H1 (cell line): ENCODE results near the gene LPP.

Source experiments
- BRCA1 ChIP-seq: IDR thresholded peaks from 2 replicates; pipeline ENCODE4 v1.6.1; 2012; ENCODE audit warnings: low read depth, low read length, improper control_type of control experiment
- EZH2 ChIP-seq: fragments of 200-600 bp; sonication (generic); IDR thresholded peaks from 2 replicates; pipeline ENCODE4 v1.7.1; 2012; ENCODE audit warnings: low read depth, mild to moderate bottlenecking, moderate library complexity, low read length, inconsistent platforms; ENCODE audit not compliant: severe bottlenecking
- FOSL1 ChIP-seq: IDR thresholded peaks from 2 replicates; pipeline ENCODE4 v1.6.1; 2011; ENCODE audit warnings: mild to moderate bottlenecking, low read depth, low read length, moderate library complexity; ENCODE audit not compliant: insufficient read depth
- JUN ChIP-seq: IDR thresholded peaks from 2 replicates; pipeline ENCODE4 v1.6.1; 2011; ENCODE audit warnings: low read depth, mild to moderate bottlenecking, improper control_type of control experiment, low read length
- NRF1 ChIP-seq: IDR thresholded peaks from 2 replicates; pipeline ENCODE4 v1.6.1; 2011; ENCODE audit warnings: mild to moderate bottlenecking, low read depth, low read length, improper control_type of control experiment
- POLR2A ChIP-seq, 2 experiments: IDR thresholded peaks; 1 replicate in 1 of 2; 2 replicates in 1 of 2; pipeline ENCODE4 v1.6.1; 2011; ENCODE audit warnings: low read depth in 2 of 2, low read length in 2 of 2, mild to moderate bottlenecking in 2 of 2; ENCODE audit errors: control extremely low read depth in 1 of 2
- POU5F1 ChIP-seq: IDR thresholded peaks from 2 replicates; pipeline ENCODE4 v1.6.1; 2011; ENCODE audit warnings: low read depth, mild to moderate bottlenecking, low read length, moderate library complexity
- SUZ12 ChIP-seq: fragments of 200-600 bp; sonication (generic); IDR thresholded peaks from 2 replicates; pipeline ENCODE4 v1.6.1; 2012; ENCODE audit warnings: mild to moderate bottlenecking, inconsistent platforms, low read length, moderate library complexity, mixed read lengths
- TCF12 ChIP-seq: IDR thresholded peaks from 2 replicates; pipeline ENCODE4 v1.6.1; 2011; ENCODE audit warnings: low read depth, mild to moderate bottlenecking, low read length
- YY1 ChIP-seq: IDR thresholded peaks from 2 replicates; pipeline ENCODE4 v1.6.1; 2011; ENCODE audit warnings: low read depth, mild to moderate bottlenecking, low read length
- ZNF274 ChIP-seq: IDR thresholded peaks from 2 replicates; pipeline ENCODE4 v1.7.0; 2012; ENCODE audit warnings: low read length, borderline replicate concordance; ENCODE audit errors: extremely low read depth
- TF ChIP-seq, protein P1 (sequence below), 3 experiments: IDR thresholded peaks; 1 replicate in 2 of 3; 2 replicates in 1 of 3; pipeline versions ENCODE4 v1.5.1 to v1.6.1; 2011; ENCODE audit warnings: low read length in 3 of 3, mild to moderate bottlenecking in 3 of 3, inconsistent platforms in 2 of 3, low read depth in 1 of 3, moderate library complexity in 1 of 3; ENCODE audit not compliant: insufficient read depth in 1 of 3; ENCODE audit errors: control extremely low read depth in 1 of 3

DNA sequence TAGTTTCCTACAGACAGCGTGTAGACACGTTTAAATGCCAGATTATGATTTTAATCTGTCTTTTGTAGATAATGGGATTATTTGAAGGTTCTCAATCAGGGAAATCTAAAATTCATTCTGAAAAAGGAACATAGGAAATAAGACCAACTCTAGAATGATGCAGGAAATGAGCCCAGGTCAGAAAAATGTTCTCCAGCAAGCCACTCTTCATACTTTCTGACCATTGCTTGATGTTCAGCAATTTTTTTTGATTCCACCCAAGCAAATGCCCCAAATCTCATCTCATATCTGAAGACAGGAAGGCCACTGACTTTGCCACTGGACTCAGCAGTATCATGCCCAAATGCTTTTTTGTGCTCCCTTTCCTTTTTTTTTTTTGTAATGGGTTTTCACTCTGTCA is 373.4 kb downstream of the LPP start:
- TF ChIP-seq ZNF274 = no peak
- no peak for TF ChIP-seq JUN
- TF ChIP-seq, protein P1, sequence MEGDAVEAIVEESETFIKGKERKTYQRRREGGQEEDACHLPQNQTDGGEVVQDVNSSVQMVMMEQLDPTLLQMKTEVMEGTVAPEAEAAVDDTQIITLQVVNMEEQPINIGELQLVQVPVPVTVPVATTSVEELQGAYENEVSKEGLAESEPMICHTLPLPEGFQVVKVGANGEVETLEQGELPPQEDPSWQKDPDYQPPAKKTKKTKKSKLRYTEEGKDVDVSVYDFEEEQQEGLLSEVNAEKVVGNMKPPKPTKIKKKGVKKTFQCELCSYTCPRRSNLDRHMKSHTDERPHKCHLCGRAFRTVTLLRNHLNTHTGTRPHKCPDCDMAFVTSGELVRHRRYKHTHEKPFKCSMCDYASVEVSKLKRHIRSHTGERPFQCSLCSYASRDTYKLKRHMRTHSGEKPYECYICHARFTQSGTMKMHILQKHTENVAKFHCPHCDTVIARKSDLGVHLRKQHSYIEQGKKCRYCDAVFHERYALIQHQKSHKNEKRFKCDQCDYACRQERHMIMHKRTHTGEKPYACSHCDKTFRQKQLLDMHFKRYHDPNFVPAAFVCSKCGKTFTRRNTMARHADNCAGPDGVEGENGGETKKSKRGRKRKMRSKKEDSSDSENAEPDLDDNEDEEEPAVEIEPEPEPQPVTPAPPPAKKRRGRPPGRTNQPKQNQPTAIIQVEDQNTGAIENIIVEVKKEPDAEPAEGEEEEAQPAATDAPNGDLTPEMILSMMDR (IDR thresholded peaks at IDR 0.05; ENCODE audit: control extremely low read depth in 1 of 3, insufficient read depth in 1 of 3, low read depth in 1 of 3, low read length in 3 of 3) = no peak
- TF ChIP-seq POU5F1 = no peak
- no peak for TF ChIP-seq TCF12
- TF ChIP-seq POLR2A (IDR thresholded peaks at IDR 0.05; ENCODE audit: control extremely low read depth in 1 of 2, low read depth in 2 of 2, low read length in 2 of 2) = no peak
- no peak for TF ChIP-seq EZH2
- TF ChIP-seq BRCA1 = no peak
- TF ChIP-seq SUZ12 = no peak
- no peak for TF ChIP-seq NRF1
- no peak for TF ChIP-seq YY1
- no peak for TF ChIP-seq FOSL1
